ENCODE results near the gene SCFD2.

- TF ChIP-seq MEF2A (IDR thresholded peaks at IDR 0.05; ENCODE audit: borderline replicate concordance, low read depth): no peak
- no peak for TF ChIP-seq CTCF (IDR thresholded peaks at IDR 0.05)
- no peak for TF ChIP-seq RAD21 (IDR thresholded peaks at IDR 0.05; ENCODE audit: low read length)
- no peak for TF ChIP-seq RFX5 (IDR thresholded peaks at IDR 0.05; ENCODE audit: low read length)
- no peak for TF ChIP-seq EP300 (IDR thresholded peaks at IDR 0.05; ENCODE audit: borderline replicate concordance in 1 of 2, low read depth in 1 of 2, low read length in 1 of 2)
- TF ChIP-seq YY1 (IDR thresholded peaks at IDR 0.05; ENCODE audit: low read depth): no peak
- no peak for TF ChIP-seq FOXM1 (IDR thresholded peaks at IDR 0.05; ENCODE audit: low read depth)
- TF ChIP-seq USF2 (IDR thresholded peaks at IDR 0.05; ENCODE audit: borderline replicate concordance, low read depth, low read length): no peak
- no peak for TF ChIP-seq SIN3A (IDR thresholded peaks at IDR 0.05; ENCODE audit: borderline replicate concordance, low read depth, low read length)
- no peak for TF ChIP-seq ZBTB33 (IDR thresholded peaks at IDR 0.05; ENCODE audit: borderline replicate concordance, low read depth)
- no peak for TF ChIP-seq JUND (IDR thresholded peaks at IDR 0.05)
Measured at GRCh38 chr4:53064609-53065008, 301.3 kb downstream of the SCFD2 start.
